HG03025 (cell line): ENCODE measurements around the gene TEDC2.

Source experiments
- ATAC-seq: cut with Tn5 transposase; IDR thresholded peaks from one replicate; pipeline ENCODE4 v1.9.1; 2021; ENCODE audit warnings: mild to moderate bottlenecking, moderate library complexity; ENCODE audit not compliant: unreplicated experiment, low FRiP score

The TEDC2 gene

DNA sequence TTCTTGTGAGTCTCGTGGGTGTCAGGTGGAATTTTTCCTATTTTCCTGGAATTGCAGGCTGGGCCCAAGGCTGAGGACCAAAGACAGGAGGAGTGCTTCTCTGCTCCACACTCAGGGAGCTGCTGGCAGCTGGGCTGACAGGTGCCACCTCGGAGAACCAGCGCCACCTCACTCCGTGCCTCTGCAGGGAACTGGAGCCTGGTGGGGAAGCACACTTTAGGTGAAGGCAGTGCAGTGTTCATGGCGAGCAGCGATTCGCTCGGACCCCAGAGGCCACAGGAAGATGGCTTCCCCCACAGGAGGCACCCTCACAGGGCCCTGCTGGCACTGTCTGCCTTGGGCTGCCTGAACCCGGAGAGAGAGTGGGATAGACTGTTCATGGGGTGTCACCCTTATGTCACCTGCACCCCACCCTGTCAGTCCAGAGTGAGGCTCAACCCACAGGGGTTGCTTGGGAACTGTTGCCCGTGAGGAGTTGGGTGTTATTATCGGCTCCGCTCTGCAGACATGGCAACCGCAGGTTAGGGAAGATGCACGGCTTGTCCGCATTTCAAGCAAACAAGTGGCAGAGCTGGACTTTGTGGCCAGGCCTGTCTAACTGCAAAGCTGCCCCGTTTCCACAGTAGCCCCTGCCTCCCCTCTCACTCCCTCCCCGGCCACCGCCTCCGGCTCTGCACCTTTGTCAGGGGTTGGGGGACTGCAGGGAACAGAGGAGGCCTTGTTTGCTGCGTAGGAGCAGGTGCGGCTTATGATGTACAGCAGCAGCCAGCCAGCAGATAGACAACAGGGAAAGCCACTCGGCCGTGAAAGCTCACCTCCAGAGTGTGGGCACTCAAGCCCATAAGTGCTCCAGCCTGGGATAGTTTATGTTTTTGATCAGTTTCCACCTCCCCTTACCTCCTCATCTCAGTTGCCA, 30.5 kb downstream of the TEDC2 start:
- ATAC-seq = no peak

DNA sequence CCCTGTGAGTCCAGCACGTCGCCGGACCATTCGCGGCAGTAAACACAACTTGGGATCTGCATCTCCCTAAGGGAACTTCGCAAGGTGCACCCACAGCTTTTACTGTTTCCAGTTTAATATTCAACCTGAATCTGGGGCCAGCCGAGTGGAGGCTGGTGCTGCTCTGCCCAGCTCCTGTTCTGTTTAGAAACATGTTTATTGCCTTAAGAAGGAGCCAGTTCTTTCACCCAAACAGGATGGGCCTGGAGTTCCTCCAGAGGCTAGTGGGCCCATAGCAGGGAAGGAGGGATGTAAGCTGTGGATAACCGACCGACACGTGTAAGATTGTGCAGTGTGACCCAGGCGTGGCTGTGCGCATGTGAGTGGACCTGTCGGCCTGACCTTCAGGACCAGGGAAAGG, 32.4 kb downstream of the TEDC2 start:
- no peak for ATAC-seq

DNA sequence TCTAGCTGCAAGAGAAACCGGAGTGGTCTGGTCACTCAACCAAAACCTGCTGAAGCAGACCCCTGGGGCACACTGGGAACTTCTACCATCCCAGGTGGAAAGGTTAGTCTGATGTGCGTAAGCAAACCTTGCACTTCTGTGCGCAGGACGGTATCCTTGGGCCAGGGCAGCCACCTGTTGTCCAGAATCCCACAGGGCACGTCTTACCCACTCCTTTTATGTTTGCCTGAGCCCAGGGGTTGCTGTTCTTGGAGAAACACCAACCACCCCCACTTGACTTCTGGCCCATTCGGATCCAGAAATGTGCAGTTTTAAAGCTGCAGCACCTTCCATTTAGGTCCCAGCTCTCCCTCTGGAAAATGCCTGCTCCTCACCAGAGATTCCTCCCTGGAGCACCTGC, 33.7 kb downstream of the TEDC2 start:
- ATAC-seq = no peak

DNA sequence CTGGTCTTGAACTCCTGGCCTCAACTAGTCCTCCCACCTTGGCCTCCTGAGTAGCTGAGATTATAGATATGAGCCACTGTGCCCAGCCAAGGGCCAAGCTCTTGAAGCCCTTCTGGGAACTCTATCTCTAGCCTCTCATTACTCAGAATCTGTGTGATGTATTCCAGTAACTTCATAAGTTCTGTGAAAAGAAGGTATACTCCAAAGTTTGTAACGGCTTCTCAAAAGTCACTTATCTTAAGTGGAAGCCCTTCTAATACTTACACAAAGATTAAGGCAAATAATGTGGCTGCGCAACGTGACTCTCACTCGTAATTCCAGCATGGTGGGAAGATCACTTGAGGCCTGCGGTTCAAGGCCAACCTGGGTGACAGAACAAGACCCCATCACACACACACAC, 34.7 kb downstream of the TEDC2 start:
- no peak for ATAC-seq

DNA sequence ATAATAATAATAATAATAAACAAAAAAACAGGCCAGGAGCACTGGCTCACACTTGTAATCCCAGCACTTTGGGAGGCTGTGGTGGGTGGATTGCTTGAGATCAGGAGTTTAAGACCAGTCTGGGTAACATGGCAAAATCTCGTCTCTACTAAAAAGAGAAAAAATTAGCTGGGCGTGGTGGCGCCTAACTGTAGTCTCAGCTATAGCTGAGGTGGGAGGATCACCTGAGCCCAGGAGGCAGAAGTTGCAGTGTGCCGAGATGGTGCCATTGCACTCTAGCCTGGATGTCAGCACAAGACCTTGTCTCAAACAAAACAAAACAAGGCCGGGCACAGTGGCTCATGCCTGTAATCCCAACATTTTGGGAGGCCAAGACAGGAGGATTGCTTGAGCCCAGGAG, 35.1 kb downstream of the TEDC2 start:
- ATAC-seq = no peak

DNA sequence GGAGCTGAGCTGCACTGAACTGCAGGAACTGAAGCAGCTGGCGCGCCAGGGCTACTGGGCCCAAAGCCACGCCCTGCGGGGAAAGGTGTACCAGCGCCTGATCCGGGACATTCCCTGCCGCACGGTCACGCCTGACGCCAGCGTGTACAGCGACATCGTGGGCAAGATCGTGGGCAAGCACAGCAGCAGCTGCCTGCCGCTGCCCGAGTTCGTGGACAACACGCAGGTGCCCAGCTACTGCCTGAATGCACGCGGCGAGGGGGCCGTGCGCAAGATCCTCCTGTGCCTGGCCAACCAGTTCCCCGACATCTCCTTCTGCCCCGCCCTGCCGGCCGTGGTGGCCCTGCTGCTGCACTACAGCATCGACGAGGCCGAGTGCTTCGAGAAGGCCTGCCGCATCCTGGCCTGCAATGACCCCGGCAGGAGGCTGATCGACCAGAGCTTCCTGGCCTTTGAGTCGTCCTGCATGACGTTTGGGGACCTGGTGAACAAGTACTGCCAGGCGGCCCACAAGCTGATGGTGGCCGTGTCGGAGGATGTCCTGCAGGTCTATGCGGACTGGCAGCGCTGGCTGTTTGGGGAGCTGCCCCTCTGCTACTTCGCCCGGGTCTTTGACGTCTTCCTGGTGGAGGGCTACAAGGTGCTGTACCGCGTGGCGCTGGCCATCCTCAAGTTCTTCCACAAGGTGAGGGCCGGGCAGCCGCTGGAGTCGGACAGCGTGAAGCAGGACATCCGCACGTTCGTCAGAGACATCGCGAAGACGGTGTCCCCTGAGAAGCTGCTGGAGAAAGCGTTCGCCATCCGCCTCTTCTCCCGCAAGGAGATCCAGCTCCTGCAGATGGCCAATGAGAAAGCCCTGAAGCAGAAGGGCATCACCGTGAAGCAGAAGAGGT, 36.6 kb downstream of the TEDC2 start:
- no peak for ATAC-seq

DNA sequence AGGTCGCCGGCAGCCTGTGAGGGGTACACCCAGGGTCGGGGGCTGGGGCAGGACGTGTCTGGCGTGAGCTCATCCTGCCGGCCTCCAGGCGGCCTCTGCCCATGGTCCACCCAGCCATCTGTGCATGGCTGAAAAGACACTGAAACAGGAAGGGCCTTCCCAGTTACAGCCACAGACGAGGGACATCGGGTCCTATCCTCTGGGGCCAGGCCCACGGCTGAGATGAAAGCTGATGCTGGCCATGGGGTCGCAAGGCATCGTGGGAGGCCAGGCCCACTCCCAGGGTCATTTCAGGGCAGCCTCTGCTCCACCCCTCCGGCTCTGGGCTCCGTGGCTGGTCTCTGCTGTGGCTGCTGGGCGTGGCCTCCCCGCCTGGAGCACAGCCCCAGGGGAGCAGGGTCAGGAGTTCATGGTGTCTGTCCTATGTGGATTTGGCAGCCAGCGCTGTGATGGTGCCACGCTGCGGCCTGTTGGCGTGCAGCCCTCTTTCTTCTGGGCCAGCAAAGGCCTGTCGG, 37.3 kb downstream of the TEDC2 start:
- ATAC-seq = no peak

DNA sequence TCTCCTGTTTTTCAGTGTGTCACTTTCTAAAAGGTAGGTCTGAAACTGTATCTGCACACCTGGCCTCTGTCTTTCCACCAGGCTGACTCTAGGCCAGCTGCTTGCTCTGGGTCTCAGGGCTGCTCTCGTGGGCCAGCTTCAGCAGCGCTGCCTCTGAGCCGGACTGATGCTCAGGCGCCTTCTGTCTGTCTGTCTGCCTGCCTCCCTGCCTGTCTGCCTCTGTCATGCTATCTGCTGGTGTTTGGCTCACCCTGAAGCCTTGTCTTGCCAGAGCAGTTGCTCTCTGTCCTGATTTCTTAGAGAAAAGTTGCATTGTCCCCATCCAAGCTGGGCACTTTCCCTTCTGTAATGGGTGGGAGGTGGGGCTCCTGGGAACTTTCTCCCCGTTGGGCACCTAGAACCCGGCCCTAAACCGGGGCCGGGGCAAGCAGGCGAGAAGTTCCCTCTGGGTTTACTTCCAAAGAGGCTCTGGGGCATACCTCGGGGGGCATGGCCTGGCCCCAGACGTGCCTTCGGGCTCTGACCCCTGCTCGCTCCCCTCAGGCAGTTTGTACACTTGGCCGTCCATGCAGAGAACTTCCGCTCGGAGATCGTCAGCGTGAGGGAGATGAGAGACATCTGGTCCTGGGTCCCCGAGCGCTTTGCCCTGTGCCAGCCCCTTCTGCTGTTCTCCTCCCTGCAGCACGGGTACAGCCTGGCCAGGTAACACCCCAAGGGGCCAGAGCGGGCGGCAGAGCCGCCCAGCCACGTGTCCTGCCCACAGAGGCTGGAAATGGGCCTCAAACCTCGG, 38.0 kb downstream of the TEDC2 start:
- no peak for ATAC-seq

DNA sequence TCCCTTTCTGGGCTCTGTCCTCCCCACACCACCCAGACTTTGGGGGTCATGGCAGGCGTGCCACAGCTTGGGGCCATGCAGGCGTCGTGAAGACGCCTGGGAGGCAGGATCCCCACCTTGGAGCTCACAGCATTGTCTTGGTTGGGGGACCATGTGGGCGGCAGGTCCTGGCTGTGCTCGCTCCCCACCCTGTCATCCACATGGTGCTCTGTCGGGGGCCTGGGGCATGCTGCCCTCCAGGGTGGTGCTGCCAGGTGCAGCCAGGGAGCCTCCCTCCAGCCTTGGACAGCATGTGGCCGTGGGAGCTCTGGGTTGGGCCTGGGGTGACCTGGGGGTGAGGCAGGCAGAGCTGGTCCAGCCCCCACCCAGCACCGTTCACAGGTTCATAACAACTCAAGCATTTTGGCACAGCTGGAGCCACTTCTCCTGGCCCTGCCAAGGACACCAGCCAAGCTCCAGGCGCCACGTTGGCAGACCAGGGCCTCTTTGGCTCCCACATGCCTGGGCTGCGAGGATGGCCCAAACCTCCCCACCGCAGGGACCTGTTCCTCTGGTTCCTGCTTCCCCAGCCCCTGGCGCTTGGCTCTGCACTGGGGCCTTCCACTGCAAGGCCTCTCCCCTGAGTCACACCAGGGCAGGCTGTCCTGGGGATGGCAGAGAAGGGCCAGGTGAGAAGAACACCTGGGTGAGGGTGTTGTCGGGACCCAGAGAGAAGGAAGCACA, 38.8 kb downstream of the TEDC2 start:
- ATAC-seq = no peak

DNA sequence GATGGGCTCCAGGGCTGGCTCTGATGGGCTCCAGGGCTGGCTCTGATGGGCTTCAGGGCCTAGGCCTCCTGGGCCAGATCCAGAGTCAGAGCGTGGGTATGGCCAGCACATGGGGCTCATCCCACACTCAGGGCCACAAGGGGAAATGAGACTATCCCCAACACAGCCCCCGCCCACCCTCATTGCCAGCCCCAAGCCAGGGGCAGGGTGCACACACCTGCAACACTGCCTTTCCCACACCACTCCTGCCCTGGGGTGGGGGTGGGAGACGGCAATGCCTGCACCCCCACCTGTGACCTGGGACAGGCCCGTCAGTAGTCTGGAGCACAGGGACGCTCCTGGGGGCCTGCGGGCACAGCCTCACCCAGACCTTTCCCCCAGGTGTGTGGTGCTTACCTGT, 39.5 kb downstream of the TEDC2 start:
- no peak for ATAC-seq

DNA sequence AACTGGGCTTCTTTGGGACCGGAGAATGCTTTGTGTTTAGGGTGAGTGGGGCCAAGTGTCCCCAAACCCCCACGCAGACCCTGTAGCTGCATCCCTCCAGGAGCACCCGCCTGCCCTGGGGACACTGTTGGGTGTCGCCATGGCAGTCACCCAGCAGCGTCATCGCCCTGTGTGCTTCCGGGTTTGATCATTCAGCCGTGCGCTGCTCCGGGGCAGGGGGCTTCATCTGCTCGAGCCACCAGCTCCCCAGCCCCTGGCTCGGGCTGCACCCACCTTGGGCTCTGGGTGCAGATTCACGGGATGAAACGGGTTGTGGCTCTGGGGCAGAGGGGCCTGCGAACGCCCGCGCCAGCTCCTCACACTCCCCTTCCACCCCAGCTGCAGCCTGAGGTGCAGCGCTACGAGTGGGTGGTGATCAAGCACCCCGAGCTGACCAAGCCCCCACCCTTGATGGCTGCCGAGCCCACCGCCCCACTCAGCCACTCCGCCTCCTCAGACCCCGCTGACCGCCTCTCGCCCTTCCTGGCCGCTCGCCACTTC, 40.1 kb downstream of the TEDC2 start:
- ATAC-seq = no peak

DNA sequence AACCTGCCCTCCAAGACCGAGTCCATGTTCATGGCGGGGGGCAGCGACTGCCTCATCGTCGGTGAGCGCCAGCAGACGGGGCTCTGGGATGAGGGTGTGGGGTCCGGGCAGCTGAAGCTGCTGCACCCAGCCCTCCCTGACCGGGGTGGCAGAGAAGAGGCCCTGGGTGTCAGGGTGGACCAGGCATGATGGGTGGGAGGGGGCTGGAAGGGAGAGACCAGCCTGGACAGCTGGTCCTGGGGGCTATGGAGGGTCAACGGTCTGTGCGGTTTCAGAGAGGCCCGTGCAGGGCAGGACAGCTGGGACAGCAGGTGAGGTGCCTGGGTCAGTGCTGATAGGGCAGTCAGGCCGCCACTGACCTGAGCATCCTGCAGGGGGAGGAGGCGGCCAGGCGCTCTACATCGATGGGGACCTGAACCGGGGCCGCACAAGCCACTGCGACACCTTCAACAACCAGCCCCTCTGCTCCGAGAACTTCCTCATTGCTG, 40.6 kb downstream of the TEDC2 start:
- no peak for ATAC-seq

DNA sequence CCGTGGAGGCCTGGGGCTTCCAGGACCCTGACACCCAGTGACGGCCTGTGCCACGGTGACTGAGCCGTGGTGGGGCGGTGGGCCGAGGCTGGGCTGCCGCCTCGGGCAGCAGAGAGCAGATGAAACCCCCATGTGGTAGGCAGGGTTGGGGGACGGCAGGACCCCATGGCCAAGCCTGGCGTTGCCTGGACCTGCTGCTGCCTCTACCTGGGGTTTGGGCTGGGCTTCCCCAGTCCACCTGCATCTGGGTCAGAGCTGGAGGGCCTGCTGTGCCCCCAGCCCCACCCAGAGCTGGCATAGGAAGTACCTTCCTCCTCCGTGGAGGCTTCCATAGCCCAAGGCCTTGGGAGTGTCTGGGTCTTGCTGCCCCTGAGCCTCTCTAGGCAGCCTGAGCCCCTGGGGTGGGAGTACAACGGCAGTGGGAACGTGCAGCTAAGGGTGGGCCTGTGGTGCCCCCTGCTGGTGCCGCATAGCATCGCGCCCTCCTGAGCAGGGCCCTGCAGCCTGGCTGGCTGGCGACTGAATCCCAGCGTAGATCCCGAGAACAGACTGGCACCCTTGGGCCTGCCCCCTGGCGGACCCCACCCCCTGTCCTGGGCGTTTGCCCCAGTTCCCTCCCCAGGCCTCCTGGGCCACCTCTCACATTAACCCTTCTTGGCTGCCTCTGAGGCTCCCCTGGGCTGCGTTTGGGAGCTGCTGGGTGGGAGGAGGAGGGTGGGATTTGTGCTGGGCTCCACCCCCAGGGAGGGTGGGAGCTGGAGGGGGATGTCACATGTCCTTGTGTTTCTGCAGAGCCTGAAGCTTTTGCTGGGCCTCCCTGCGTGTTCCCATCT, 41.2 kb downstream of the TEDC2 start:
- no peak for ATAC-seq

DNA sequence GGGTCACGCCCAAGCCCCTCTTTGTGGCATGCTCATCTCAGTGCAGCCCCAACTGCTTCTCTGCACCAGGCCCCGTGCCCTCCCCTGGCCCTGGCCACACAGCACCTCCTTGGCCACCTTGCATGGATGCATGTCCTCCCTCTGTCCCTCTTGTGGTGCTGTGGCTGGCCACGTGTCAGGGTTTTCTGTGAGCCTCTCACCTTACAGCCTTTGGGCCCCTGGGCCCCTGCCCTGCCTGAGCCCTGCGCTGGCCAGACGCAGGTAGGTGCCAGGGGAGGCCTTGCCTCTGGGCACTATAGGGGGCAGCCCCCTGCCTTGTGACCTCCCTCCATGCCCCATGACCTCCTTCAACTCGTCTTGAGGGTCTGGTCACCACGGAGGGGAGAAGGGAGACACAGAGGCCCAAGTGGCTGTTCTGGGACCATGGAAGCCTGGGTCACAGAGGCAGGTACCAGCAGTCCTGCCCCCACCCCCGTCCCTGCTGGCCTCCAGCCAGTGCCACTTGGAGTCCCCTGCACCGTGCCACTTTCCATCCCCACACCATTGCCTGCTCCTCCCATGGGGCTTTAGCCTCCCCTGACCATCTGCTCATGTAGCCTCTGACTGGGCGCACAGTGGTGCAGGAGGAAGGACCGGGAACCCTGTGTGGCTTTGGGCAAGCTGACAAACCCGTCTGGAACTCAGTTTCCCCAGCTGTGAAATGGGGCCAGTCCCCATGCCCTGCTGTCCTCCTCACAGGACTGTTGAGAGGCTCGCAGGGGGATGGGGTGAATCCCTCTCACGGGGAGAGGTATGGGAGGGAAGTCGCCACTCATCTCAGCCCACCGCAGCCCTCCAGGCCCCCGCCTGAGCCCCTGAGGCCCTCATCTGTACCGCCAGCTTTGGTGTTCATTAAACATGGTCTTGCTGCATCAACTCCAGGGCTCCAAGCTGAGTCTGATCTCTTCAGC, 42.3 kb downstream of the TEDC2 start:
- no peak for ATAC-seq

DNA sequence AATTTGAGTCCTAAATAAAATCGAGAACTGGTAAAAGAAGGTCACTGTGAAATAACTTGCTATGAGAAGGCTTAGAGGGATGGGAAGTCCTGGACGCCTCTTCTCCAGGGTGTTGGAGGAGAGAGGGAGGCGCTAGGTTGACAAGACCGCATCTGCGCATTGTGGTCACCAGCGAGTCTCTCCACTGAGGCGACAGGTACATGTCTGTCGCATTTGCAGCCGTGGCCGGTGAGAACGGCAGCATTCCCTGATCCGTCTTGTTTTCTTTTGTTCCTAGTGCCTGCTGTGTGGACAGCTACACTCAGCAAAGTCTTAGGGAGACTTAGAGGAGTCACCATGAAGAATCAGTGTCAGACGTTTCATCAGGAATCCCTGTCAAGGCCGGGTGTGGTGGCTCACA, 45.8 kb downstream of the TEDC2 start:
- no peak for ATAC-seq

DNA sequence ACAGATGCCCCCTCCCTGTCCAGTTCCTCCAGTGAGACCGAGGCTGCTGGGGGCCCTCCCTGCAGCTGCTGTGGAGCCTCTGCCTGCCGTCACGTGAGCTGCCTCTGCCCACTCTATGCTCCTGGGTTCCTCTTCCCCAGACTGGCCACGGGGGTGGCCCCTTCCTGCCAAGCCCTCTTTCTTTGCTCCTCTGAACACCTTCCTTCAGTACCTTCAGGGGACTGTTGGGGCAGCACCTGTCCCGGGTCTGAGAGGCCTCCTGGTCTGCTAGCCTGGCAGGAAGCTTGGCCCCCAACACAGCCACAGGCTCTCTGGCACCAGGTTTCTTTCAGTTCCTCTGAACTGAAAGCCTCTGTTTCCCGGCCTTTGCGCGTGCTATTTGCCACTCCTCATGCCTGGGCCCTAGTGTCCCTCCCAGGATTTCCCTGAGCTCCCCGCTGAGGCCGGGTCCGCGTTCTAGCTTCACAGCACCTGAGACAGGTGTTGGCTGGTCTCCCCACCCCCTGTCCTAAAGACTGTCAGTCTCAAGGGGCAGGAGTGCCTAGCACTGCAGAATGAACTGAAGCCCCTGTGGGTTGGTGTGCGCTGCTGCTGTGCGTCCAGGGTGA, 47.2 kb downstream of the TEDC2 start:
- no peak for ATAC-seq

DNA sequence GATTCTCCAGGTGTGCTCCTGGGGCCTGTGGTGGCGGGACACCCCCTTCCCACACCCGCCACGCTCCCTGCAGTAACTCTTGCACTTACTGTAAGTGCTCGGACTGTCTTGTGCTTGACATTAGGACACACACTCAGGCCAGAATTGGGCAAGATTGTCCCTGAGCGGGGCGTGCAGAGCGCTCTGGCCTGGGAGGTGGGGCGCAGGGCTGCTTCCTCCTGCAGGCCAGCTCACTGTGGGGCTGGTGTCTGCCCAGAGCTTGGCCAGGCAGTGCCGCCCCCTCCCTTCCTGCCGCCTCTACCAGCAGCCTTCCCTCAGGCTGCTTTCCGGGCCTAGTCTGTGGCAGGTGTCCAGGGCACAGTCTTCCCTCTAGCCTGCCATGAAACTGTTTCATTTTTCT, 47.8 kb downstream of the TEDC2 start:
- ATAC-seq = no peak
